Activated CD8-positive, alpha-beta T cell treated with anti-CD3 and anti-CD28 coated beads for 36 hours (primary cell): Measurements from ENCODE around the gene SPTB. TPM values are rescaled to one million over a fixed set of nuclear protein-coding genes. Genes with fewer than 3 reads are reported as not detected.

ENCODE experiments used
- ATAC-seq: fragments of 200-7000 bp; cut with Tn5 transposase; one replicate; pipeline ENCODE4 v1.10.0; 2021; ENCODE audit warnings: mild to moderate bottlenecking, moderate library complexity
- CTCF ChIA-PET: fragments of 350-600 bp; sonication (Branson Sonifier 250); formaldehyde crosslinking; loops from one replicate; lab custom pipeline; 2021; ENCODE audit warnings: antibody characterized with exemption; lab: Charles Lee
- POLR2A ChIA-PET: fragments of 350-600 bp; sonication (Branson Sonifier 250); formaldehyde crosslinking; loops from one replicate; lab custom pipeline; 2021; ENCODE audit warnings: antibody characterized with exemption; lab: Charles Lee
- DNase-seq: peaks from one replicate; pipeline ENCODE4 v3.0.0-alpha.2; 2020
- H3K27ac Mint-ChIP-seq: one replicate; pipeline ENCODE4 v1.8.0; 2021; ENCODE audit warnings: mild to moderate bottlenecking, mixed read lengths
- H3K27me3 Mint-ChIP-seq: one replicate; pipeline ENCODE4 v1.8.0; 2021; ENCODE audit warnings: mixed read lengths
- H3K36me3 Mint-ChIP-seq: one replicate; pipeline ENCODE4 v1.8.0; 2021; ENCODE audit warnings: low read depth, mixed read lengths
- H3K4me1 Mint-ChIP-seq: one replicate; pipeline ENCODE4 v1.8.0; 2021; ENCODE audit warnings: low read depth, mixed read lengths
- H3K4me3 Mint-ChIP-seq: one replicate; pipeline ENCODE4 v1.8.0; 2021; ENCODE audit warnings: mild to moderate bottlenecking, moderate library complexity, mixed read lengths
- H3K9me3 Mint-ChIP-seq: one replicate; pipeline ENCODE4 v1.8.0; 2021; ENCODE audit warnings: mixed read lengths
- intact Hi-C: fragments of 100-400 bp; cut with micrococcal nuclease; formaldehyde crosslinking; loops from one replicate; pipeline ENCODE4 v1.10.0; 2022
- total RNA-seq, 2 experiments: library from RNA; stranded (reverse); gene quantifications; one replicate each; pipeline ENCODE4 v1.2.3, GENCODE V29; 2021
- TF ChIP-seq, protein P1 (sequence below): fragments of 200-600 bp; IDR thresholded peaks from one replicate; pipeline ENCODE4 v1.8.0; 2022; ENCODE audit warnings: antibody characterized with exemption, mild to moderate bottlenecking

SPTB gene
- total RNA-seq, 2 experiments from 2014 or later: 0.07 to 0.27 TPM

DNA sequence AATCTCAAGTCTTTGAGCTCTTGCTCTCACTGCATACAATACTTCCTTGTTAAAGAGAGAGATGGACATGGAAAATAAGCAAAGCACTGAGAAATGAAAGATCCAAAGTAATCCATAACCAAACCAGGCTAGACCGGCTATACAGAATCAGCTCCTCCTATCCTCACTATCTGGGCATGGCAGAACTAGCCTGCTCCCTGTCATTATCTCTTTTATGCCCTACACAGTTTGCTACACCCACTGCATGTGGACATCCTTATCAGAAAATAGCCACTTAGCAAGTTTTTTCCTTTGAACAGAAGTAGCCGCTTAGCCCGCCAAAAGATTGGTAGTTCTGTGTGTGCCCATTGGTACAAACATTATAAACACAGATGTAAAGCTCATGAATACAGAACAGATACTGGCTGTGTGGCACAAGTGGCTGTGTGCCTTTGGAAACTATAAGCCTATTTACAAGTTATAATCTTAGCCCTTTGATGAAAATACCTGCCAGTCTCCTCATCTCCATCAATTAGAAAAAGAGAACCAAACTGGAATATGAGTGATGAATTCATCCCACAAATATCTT lies 34.7 kb downstream of the SPTB start:
- Mint-ChIP-seq H3K27me3 (peaks cover 26% of the 10 kb centered on the region), H3K36me3 (no peaks in the 10 kb centered on the region), H3K4me3 (no peak overlapping the region), H3K4me1 (peaks cover 8% of the 10 kb centered on the region), H3K9me3 (no peaks in the 10 kb centered on the region), H3K27ac (no peak overlapping the region)
- intact Hi-C loops: no loop called here
- ChIA-PET CTCF (interaction anchor here (1.6 to 1.7 kb wide), 2 partner anchors 22 to 47 kb away, joined by 6 to 7 read pairs; no protein-coding TSS in a partner anchor), POLR2A (no interaction called here)
- DNase-seq: no peak
- no peak for ATAC-seq
- TF ChIP-seq, protein P1, sequence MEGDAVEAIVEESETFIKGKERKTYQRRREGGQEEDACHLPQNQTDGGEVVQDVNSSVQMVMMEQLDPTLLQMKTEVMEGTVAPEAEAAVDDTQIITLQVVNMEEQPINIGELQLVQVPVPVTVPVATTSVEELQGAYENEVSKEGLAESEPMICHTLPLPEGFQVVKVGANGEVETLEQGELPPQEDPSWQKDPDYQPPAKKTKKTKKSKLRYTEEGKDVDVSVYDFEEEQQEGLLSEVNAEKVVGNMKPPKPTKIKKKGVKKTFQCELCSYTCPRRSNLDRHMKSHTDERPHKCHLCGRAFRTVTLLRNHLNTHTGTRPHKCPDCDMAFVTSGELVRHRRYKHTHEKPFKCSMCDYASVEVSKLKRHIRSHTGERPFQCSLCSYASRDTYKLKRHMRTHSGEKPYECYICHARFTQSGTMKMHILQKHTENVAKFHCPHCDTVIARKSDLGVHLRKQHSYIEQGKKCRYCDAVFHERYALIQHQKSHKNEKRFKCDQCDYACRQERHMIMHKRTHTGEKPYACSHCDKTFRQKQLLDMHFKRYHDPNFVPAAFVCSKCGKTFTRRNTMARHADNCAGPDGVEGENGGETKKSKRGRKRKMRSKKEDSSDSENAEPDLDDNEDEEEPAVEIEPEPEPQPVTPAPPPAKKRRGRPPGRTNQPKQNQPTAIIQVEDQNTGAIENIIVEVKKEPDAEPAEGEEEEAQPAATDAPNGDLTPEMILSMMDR: no peak

DNA sequence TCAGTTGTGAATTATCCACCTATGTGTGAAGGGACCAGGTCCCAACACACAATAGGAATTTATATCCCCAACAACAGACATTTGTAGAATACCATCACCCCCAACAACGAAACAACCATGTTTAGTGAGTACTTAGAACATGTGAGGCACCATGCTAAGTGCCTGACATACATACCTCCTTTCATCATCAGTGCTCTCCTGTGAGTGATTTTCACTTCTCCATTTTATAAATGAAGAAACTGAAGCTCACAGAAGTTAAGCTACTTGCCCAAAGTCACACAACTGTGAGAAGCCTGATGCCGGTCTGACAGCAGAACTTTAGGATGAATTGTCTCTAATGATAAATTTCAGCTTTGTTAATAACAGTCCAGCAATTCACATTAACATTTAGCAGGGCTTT lies 35.4 kb downstream of the SPTB start:
- Mint-ChIP-seq H3K36me3 (no peaks in the 10 kb centered on the region), H3K4me1 (peaks cover 8% of the 10 kb centered on the region), H3K27ac (no peak overlapping the region), H3K4me3 (no peak overlapping the region), H3K27me3 (peaks cover 23% of the 10 kb centered on the region), H3K9me3 (no peaks in the 10 kb centered on the region)
- DNase-seq (no peak), ATAC-seq (no peak)
- ChIA-PET CTCF (interaction anchor here (1.6 to 1.7 kb wide), 2 partner anchors 21 to 47 kb away, joined by 6 to 7 read pairs; no protein-coding TSS in a partner anchor), POLR2A (no interaction called here)
- TF ChIP-seq, protein P1: no peak
- intact Hi-C loops: no loop called here

DNA sequence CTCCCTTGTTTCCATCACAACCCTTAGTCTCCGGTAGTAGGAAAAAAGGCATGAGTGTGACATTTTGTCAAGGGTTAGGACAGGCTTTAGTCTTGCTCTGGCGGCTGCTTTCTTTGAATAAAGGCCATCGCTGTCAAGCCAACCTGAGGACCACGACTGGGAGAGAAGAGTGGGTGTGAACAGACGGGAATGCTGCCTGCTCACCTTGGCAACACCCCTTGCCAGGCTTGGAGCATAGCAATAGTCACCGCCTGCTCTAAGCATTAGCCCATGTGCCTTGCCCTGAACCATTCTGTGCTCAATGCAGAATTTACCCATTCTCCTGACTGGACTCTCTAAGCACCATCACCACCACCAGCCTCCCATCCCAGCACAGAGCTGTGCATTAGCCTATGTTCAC lies 36.2 kb downstream of the SPTB start:
- no peak for DNase-seq
- H3K36me3 Mint-ChIP-seq: no peaks in the 10 kb centered on the region
- ChIA-PET POLR2A (interaction anchor here (0.7 kb wide), 1 partner anchor 179 kb away, joined by 3 read pairs; no protein-coding TSS in a partner anchor), CTCF (no interaction called here)
- TF ChIP-seq, protein P1: no peak
- no peaks in the 10 kb centered on the region for H3K9me3 Mint-ChIP-seq
- intact Hi-C loops: no loop called here
- peaks cover 23% of the 10 kb centered on the region for H3K27me3 Mint-ChIP-seq
- no peak overlapping the region for H3K4me3 Mint-ChIP-seq
- no peak for ATAC-seq
- H3K4me1 Mint-ChIP-seq: peaks cover 8% of the 10 kb centered on the region
- no peak overlapping the region for H3K27ac Mint-ChIP-seq

DNA sequence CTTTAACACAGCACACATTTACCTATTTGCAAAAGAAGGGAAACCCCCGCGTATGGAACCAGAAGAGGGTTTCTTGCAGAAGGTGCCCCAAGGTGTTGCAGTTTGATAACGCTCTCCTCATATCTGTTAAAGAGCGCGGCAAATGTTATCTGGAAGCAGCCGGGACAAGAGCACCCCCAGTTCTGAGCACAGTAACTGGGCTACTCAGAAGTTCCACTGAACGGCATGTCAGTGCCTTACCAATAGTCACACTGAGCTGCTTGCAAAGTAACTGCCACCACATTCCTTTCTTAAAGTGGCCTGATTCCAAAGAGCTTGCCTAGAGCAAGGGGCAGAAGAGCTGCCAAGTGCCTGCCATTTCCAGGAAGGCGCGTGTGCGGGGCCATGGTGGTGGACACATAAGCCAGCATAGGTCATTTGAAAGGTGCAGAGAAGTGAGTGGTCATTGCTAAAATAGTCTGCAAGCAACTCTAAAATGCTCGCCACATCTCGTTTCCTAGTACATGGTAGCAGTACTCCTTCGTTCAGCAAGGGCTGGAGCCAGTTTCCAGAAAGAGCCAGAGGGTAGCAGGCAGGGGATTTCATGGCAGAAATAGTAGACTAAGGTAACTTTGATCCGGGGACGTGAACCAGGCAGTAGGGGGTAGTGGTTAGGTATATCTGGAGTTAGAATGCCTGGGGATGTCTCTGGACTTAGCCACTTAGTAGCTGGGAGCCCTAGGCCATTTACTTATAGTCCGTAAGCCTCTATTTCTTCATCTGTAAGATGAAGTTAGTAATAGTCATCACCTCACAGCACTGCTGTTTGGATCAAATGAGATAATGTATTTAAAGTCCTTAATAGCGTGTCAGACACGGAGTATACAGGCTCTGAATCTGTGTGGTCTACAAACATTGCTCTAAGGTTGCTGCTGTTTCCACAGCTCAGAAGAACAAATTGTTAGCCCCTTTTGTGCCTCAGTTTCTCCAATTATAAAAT lies 37.6 kb downstream of the SPTB start:
- H3K4me1 Mint-ChIP-seq: no peaks in the 10 kb centered on the region
- peaks cover 19% of the 10 kb centered on the region for H3K27me3 Mint-ChIP-seq
- TF ChIP-seq, protein P1: no peak
- H3K9me3 Mint-ChIP-seq: no peaks in the 10 kb centered on the region
- H3K4me3 Mint-ChIP-seq: no peak overlapping the region
- DNase-seq: no peak
- intact Hi-C loops: no loop called here
- ChIA-PET CTCF (no interaction called here), POLR2A (no interaction called here)
- ATAC-seq: no peak
- H3K36me3 Mint-ChIP-seq: no peaks in the 10 kb centered on the region
- no peak overlapping the region for H3K27ac Mint-ChIP-seq
